ENCODE data around the gene HS6ST2. TPM values are rescaled to one million over a fixed set of nuclear protein-coding genes. Genes with fewer than 3 reads are reported as not detected.

HS6ST2 gene
- total and polyA plus RNA-seq, 11 donors, result 0.05 to 0.54 (median 0.17) TPM; not detected in 3

GRCh38 chrX:132821974-132822633, 136.3 kb downstream of the HS6ST2 start:
- TF ChIP-seq POLR2A (IDR thresholded peaks at IDR 0.05) (no peak), CTCF (IDR thresholded peaks at IDR 0.05) (no peak)
- no peaks in the 10 kb centered on the region for H3K9me3 ChIP-seq
- intact Hi-C loops (cut with DNase I), result no loop called here
- H3K27ac ChIP-seq, result no peak overlapping the region
- ATAC-seq (no peak), DNase-seq (no peak)
- H3K36me3 ChIP-seq, result no peaks in the 10 kb centered on the region
- H3K27me3 ChIP-seq, result peaks cover 0 to 7% (median 0%) of the 10 kb centered on the region in 9 donors
- H3K4me1 ChIP-seq, result no peaks in the 10 kb centered on the region
- WGBS, 4 donors, result 74 to 87% (median 80%) methylated on average over 3 of the region's 3 CpGs
- no peak overlapping the region for H3K4me3 ChIP-seq

GRCh38 chrX:132820675-132821074, 137.8 kb downstream of the HS6ST2 start:
- no peak for ATAC-seq
- intact Hi-C loops (cut with DNase I), result no loop called here

GRCh38 chrX:132819711-132820264, 138.6 kb downstream of the HS6ST2 start:
- Histone ChIP-seq H3K9me3 (no peaks in the 10 kb centered on the region), H3K4me1 (no peaks in the 10 kb centered on the region), H3K27ac (no peak overlapping the region), H3K27me3 (peaks cover 0 to 10% (median 0%) of the 10 kb centered on the region in 9 donors), H3K4me3 (no peak overlapping the region), H3K36me3 (no peaks in the 10 kb centered on the region)
- intact Hi-C loops (cut with DNase I), result no loop called here
- no peak for ATAC-seq
- no peak for TF ChIP-seq CTCF (IDR thresholded peaks at IDR 0.05)
- no peak for TF ChIP-seq POLR2A (IDR thresholded peaks at IDR 0.05)
- DNase-seq, result no peak
- WGBS, 4 donors, result 63 to 83% (median 73%) methylated on average over 7 of the region's 7 CpGs

More at GRCh38 chrX:132820675-132821074, 137.8 kb downstream of the HS6ST2 start:
- Histone ChIP-seq H3K36me3 (no peaks in the 10 kb centered on the region), H3K27me3 (peaks cover 0 to 10% (median 0%) of the 10 kb centered on the region in 9 donors), H3K4me3 (no peak overlapping the region), H3K27ac (no peak overlapping the region), H3K9me3 (no peaks in the 10 kb centered on the region), H3K4me1 (no peaks in the 10 kb centered on the region)
- TF ChIP-seq CTCF (IDR thresholded peaks at IDR 0.05) (no peak), POLR2A (IDR thresholded peaks at IDR 0.05) (no peak)
- WGBS, 4 donors, result 66 to 87% (median 75%) methylated on average over 5 of the region's 5 CpGs
- DNase-seq, result no peak

GRCh38 chrX:132818638-132819037, 139.8 kb downstream of the HS6ST2 start:
- Histone ChIP-seq H3K27me3 (peaks cover 0 to 10% (median 0%) of the 10 kb centered on the region in 9 donors), H3K4me3 (no peak overlapping the region), H3K27ac (no peak overlapping the region), H3K36me3 (no peaks in the 10 kb centered on the region), H3K4me1 (no peaks in the 10 kb centered on the region), H3K9me3 (no peaks in the 10 kb centered on the region)
- intact Hi-C loops (cut with DNase I), result no loop called here
- TF ChIP-seq POLR2A (IDR thresholded peaks at IDR 0.05) (no peak), CTCF (IDR thresholded peaks at IDR 0.05) (no peak)
- ATAC-seq, result no peak
- DNase-seq, result no peak
